ENCODE measurements around the gene CYP2W1. TPM values are rescaled to one million over a fixed set of nuclear protein-coding genes. Genes with fewer than 3 reads are reported as not detected.

Gene CYP2W1
- polyA plus RNA-seq, 3 donors: 0.06 TPM; not detected in 2

GRCh38 chr7:962401-963081 is 20.4 kb upstream of the CYP2W1 start:
- WGBS, 3 donors: 81 to 92% (median 86%) methylated on average over 15 to 17 of the region's 17 CpGs
- H3K27ac ChIP-seq (ENCODE audit: low read depth, low read length): no peak overlapping the region

GRCh38 chr7:963236-964078 is 19.5 kb upstream of the CYP2W1 start:
- no peak overlapping the region for H3K27ac ChIP-seq (ENCODE audit: low read depth, low read length)
- 19 to 30% (median 29%) methylated on average over 31 to 37 of the region's 37 CpGs for WGBS, 3 donors

- no peak overlapping the region for H3K27ac ChIP-seq (ENCODE audit: low read depth, low read length)
- WGBS, 3 donors: 15 to 45% (median 22%) methylated on average over 27 of the region's 27 CpGs
These were observed 18.4 kb upstream of the CYP2W1 start for GRCh38 chr7:964401-965231.

- 79 to 85% (median 85%) methylated on average over 22 of the region's 22 CpGs for WGBS, 3 donors
- no peak overlapping the region for H3K27ac ChIP-seq (ENCODE audit: low read depth, low read length)
These were observed 16.5 kb upstream of the CYP2W1 start for GRCh38 chr7:966291-967069.

GRCh38 chr7:967361-968082 is 15.5 kb upstream of the CYP2W1 start:
- 90 to 92% (median 91%) methylated on average over 39 of the region's 39 CpGs for WGBS, 3 donors
- no peak overlapping the region for H3K27ac ChIP-seq (ENCODE audit: low read depth, low read length)

GRCh38 chr7:968205-969105 is 14.5 kb upstream of the CYP2W1 start:
- 86 to 91% (median 89%) methylated on average over 24 of the region's 24 CpGs for WGBS, 3 donors
- no peak overlapping the region for H3K27ac ChIP-seq (ENCODE audit: low read depth, low read length)

GRCh38 chr7:969403-969802 is 13.6 kb upstream of the CYP2W1 start:
- H3K27ac ChIP-seq (ENCODE audit: low read depth, low read length): no peak overlapping the region
- WGBS, 3 donors: 93 to 94% (median 93%) methylated on average over 11 of the region's 11 CpGs

GRCh38 chr7:970744-971143 is 12.2 kb upstream of the CYP2W1 start:
- no peak overlapping the region for H3K27ac ChIP-seq (ENCODE audit: low read depth, low read length)
- 88 to 90% (median 89%) methylated on average over 6 of the region's 6 CpGs for WGBS, 3 donors

GRCh38 chr7:972110-972509 is 10.9 kb upstream of the CYP2W1 start:
- 90 to 94% (median 92%) methylated on average over 12 of the region's 12 CpGs for WGBS, 3 donors

GRCh38 chr7:972676-973309 is 10.2 kb upstream of the CYP2W1 start:
- 39 to 81% (median 76%) methylated on average over 10 of the region's 10 CpGs for WGBS, 3 donors
- H3K27ac ChIP-seq (ENCODE audit: low read depth, low read length): no peak overlapping the region

More at GRCh38 chr7:972110-972509, 10.9 kb upstream of the CYP2W1 start:
- H3K27ac ChIP-seq (ENCODE audit: low read depth, low read length): no peak overlapping the region

- WGBS, 3 donors: 71 to 89% (median 85%) methylated on average over 9 of the region's 9 CpGs
- no peak overlapping the region for H3K27ac ChIP-seq (ENCODE audit: low read depth, low read length)
These were observed 9.7 kb upstream of the CYP2W1 start for GRCh38 chr7:973312-973711.

- H3K27ac ChIP-seq (ENCODE audit: low read depth, low read length): no peak overlapping the region
- 24 to 29% (median 28%) methylated on average over 7 of the region's 7 CpGs for WGBS, 3 donors
These were observed 8.8 kb upstream of the CYP2W1 start for GRCh38 chr7:974172-974571.

GRCh38 chr7:974820-975681 is 7.9 kb upstream of the CYP2W1 start, which contains the start of gene COX19:
Gene COX19, minus strand, starts transcription at chr7:975549. Its CDS starts 40 bp downstream, at chr7:975509.
- whole genome bisulfite sequencing, 3 donors: 0% methylated on average over 76 to 78 of the region's 78 CpGs
- peak within 1 kb of the TSS; percentile 89 for H3K27ac ChIP-seq (ENCODE audit: low read depth, low read length)

- H3K27ac ChIP-seq (ENCODE audit: low read depth, low read length): no peak overlapping the region
- WGBS, 3 donors: 32 to 64% (median 56%) methylated on average over 24 to 28 of the region's 28 CpGs
These were observed 7.1 kb upstream of the CYP2W1 start for GRCh38 chr7:975702-976473.

Measured in adipose tissue (tissue), 3 donors.